OCI-M2 (cell line): Measurements from ENCODE around the gene PSMB7.

Experiments used
- DNase-seq: peaks from one replicate; lab custom pipeline; 2025; ENCODE audit not compliant: unreplicated experiment; lab: John Stamatoyannopoulos, UW

Gene PSMB7

GRCh38 chr9:124415102-124415851 lies at the start of gene PSMB7:
Gene PSMB7 (minus strand): TSS chr9:124415442. CDS start chr9:124415425, 17 bp downstream.
- DNase-seq = peak; percentile 93

- no peak for DNase-seq
These were observed 47.5 kb upstream of the PSMB7 start for GRCh38 chr9:124462739-124463138.

- no peak for DNase-seq
These were observed 43.2 kb upstream of the PSMB7 start for GRCh38 chr9:124458441-124458840.

GRCh38 chr9:124457887-124458431 lies 42.7 kb upstream of the PSMB7 start:
- DNase-seq = no peak

GRCh38 chr9:124457079-124457886 lies 42.0 kb upstream of the PSMB7 start:
- no peak for DNase-seq

GRCh38 chr9:124456341-124457078 lies 41.3 kb upstream of the PSMB7 start:
- no peak for DNase-seq

- no peak for DNase-seq
These were observed 40.6 kb upstream of the PSMB7 start for GRCh38 chr9:124455820-124456219.

- no peak for DNase-seq
These were observed 39.7 kb upstream of the PSMB7 start for GRCh38 chr9:124454791-124455443.

GRCh38 chr9:124454296-124454695 lies 39.1 kb upstream of the PSMB7 start:
- DNase-seq = no peak

GRCh38 chr9:124453586-124454191 lies 38.4 kb upstream of the PSMB7 start:
- no peak for DNase-seq

- no peak for DNase-seq
These were observed 37.8 kb upstream of the PSMB7 start for GRCh38 chr9:124452841-124453585.

- DNase-seq = no peak
These were observed 37.1 kb upstream of the PSMB7 start for GRCh38 chr9:124452326-124452725.

GRCh38 chr9:124450931-124451661 lies 35.9 kb upstream of the PSMB7 start:
- DNase-seq = no peak

GRCh38 chr9:124450241-124450924 lies 35.1 kb upstream of the PSMB7 start, which contains the start of gene ADGRD2:
Gene ADGRD2 (plus strand): TSS chr9:124450451. CDS start chr9:124451667, 1,216 bp downstream.
- DNase-seq = no peak

GRCh38 chr9:124449381-124450151 lies 34.3 kb upstream of the PSMB7 start:
- no peak for DNase-seq

GRCh38 chr9:124448019-124448418 lies 32.8 kb upstream of the PSMB7 start:
- DNase-seq = no peak

- DNase-seq = no peak
These were observed 32.0 kb upstream of the PSMB7 start for GRCh38 chr9:124447297-124447661.

- DNase-seq = no peak
These were observed 28.9 kb upstream of the PSMB7 start for GRCh38 chr9:124444166-124444565.
